ENCODE data around the gene ZNF417.
"Not testable (repeated sequence)": the region's sequence is repeated elsewhere in the genome, so short reads cannot be mapped to it uniquely, and the experiment has no call there.

Gene ZNF417

GRCh38 chr19:57935731-57936130 lies 19.3 kb upstream of the ZNF417 start:
- 93 to 96% methylated on average over 12 of the region's 12 CpGs for WGBS, 2 experiments
- H3K4me1 ChIP-seq (ENCODE audit: control insufficient read depth, insufficient read depth, low read length), result no peaks in the 10 kb centered on the region
- peaks cover 35% of the 10 kb centered on the region for H3K36me3 ChIP-seq (ENCODE audit: control insufficient read depth, insufficient read depth, low read length)
- no peaks in the 10 kb centered on the region for H3K27me3 ChIP-seq (ENCODE audit: control insufficient read depth, insufficient read depth, low read length, poor library complexity, severe bottlenecking)
- H3K27ac ChIP-seq (ENCODE audit: insufficient read depth, low read depth, low read length, poor library complexity, severe bottlenecking), result no peak overlapping the region
- peaks cover 5% of the 10 kb centered on the region for H3K9me3 ChIP-seq (ENCODE audit: control insufficient read depth, low read length)
- no peak overlapping the region for H3K4me3 ChIP-seq (ENCODE audit: insufficient read depth, low read depth, low read length)

- Histone ChIP-seq H3K36me3 (ENCODE audit: control insufficient read depth, insufficient read depth, low read length) (peaks cover 41% of the 10 kb centered on the region), H3K9me3 (ENCODE audit: control insufficient read depth, low read length) (peaks cover 9% of the 10 kb centered on the region), H3K4me1 (ENCODE audit: control insufficient read depth, insufficient read depth, low read length) (no peaks in the 10 kb centered on the region), H3K4me3 (ENCODE audit: insufficient read depth, low read depth, low read length) (peak within 1 kb of the TSS; percentile 85), H3K27ac (ENCODE audit: insufficient read depth, low read depth, low read length, poor library complexity, severe bottlenecking) (no peak within 1 kb of the TSS), H3K27me3 (ENCODE audit: control insufficient read depth, insufficient read depth, low read length, poor library complexity, severe bottlenecking) (no peaks in the 10 kb centered on the region)
- 2% methylated on average over 54 of the region's 54 CpGs for WGBS, 2 experiments
Measured at GRCh38 chr19:57934820-57935665, 18.7 kb upstream of the ZNF417 start, which contains the start of gene ZNF418. TSS of gene ZNF418 (minus strand) at chr19:57935402. CDS start at chr19:57933822, 1,580 bp downstream.

- 93 to 94% methylated on average over 4 of the region's 4 CpGs for WGBS, 2 experiments
- peaks cover 9% of the 10 kb centered on the region for H3K9me3 ChIP-seq (ENCODE audit: control insufficient read depth, low read length)
- peaks cover 86% of the 10 kb centered on the region for H3K36me3 ChIP-seq (ENCODE audit: control insufficient read depth, insufficient read depth, low read length)
- no peak overlapping the region for H3K27ac ChIP-seq (ENCODE audit: insufficient read depth, low read depth, low read length, poor library complexity, severe bottlenecking)
- no peaks in the 10 kb centered on the region for H3K27me3 ChIP-seq (ENCODE audit: control insufficient read depth, insufficient read depth, low read length, poor library complexity, severe bottlenecking)
- no peak overlapping the region for H3K4me3 ChIP-seq (ENCODE audit: insufficient read depth, low read depth, low read length)
- no peaks in the 10 kb centered on the region for H3K4me1 ChIP-seq (ENCODE audit: control insufficient read depth, insufficient read depth, low read length)
Measured at GRCh38 chr19:57927587-57927986, 11.2 kb upstream of the ZNF417 start.

- H3K27me3 ChIP-seq (ENCODE audit: control insufficient read depth, insufficient read depth, low read length, poor library complexity, severe bottlenecking), result no peaks in the 10 kb centered on the region
- H3K9me3 ChIP-seq (ENCODE audit: control insufficient read depth, low read length), result no peaks in the 10 kb centered on the region
- H3K4me3 ChIP-seq (ENCODE audit: insufficient read depth, low read depth, low read length), result no peak overlapping the region
- peaks cover 6% of the 10 kb centered on the region for H3K36me3 ChIP-seq (ENCODE audit: control insufficient read depth, insufficient read depth, low read length)
- no peak overlapping the region for H3K27ac ChIP-seq (ENCODE audit: insufficient read depth, low read depth, low read length, poor library complexity, severe bottlenecking)
- no peaks in the 10 kb centered on the region for H3K4me1 ChIP-seq (ENCODE audit: control insufficient read depth, insufficient read depth, low read length)
- 93 to 96% methylated on average over 3 of the region's 3 CpGs for WGBS, 2 experiments
Measured at GRCh38 chr19:57914531-57914930, 1.9 kb downstream of the ZNF417 start.

- no peak overlapping the region for H3K4me3 ChIP-seq (ENCODE audit: insufficient read depth, low read depth, low read length)
- peaks cover 14% of the 10 kb centered on the region for H3K36me3 ChIP-seq (ENCODE audit: control insufficient read depth, insufficient read depth, low read length)
- no peaks in the 10 kb centered on the region for H3K9me3 ChIP-seq (ENCODE audit: control insufficient read depth, low read length)
- H3K4me1 ChIP-seq (ENCODE audit: control insufficient read depth, insufficient read depth, low read length), result no peaks in the 10 kb centered on the region
- no peaks in the 10 kb centered on the region for H3K27me3 ChIP-seq (ENCODE audit: control insufficient read depth, insufficient read depth, low read length, poor library complexity, severe bottlenecking)
- no peak overlapping the region for H3K27ac ChIP-seq (ENCODE audit: insufficient read depth, low read depth, low read length, poor library complexity, severe bottlenecking)
- WGBS, 2 experiments, result 93 to 97% methylated on average over 3 of the region's 3 CpGs
Measured at GRCh38 chr19:57907394-57907793, 9.0 kb downstream of the ZNF417 start.

GRCh38 chr19:57905258-57905657 lies 11.1 kb downstream of the ZNF417 start:
- Histone ChIP-seq H3K27ac (ENCODE audit: insufficient read depth, low read depth, low read length, poor library complexity, severe bottlenecking) (no peak overlapping the region), H3K27me3 (ENCODE audit: control insufficient read depth, insufficient read depth, low read length, poor library complexity, severe bottlenecking) (no peaks in the 10 kb centered on the region), H3K4me1 (ENCODE audit: control insufficient read depth, insufficient read depth, low read length) (no peaks in the 10 kb centered on the region), H3K36me3 (ENCODE audit: control insufficient read depth, insufficient read depth, low read length) (peaks cover 9% of the 10 kb centered on the region), H3K9me3 (ENCODE audit: control insufficient read depth, low read length) (no peaks in the 10 kb centered on the region), H3K4me3 (ENCODE audit: insufficient read depth, low read depth, low read length) (no peak overlapping the region)
- WGBS, 2 experiments, result 94 to 95% methylated on average over 4 to 6 of the region's 6 CpGs

- Histone ChIP-seq H3K4me1 (ENCODE audit: control insufficient read depth, insufficient read depth, low read length) (no peaks in the 10 kb centered on the region), H3K9me3 (ENCODE audit: control insufficient read depth, low read length) (no peaks in the 10 kb centered on the region), H3K36me3 (ENCODE audit: control insufficient read depth, insufficient read depth, low read length) (peaks cover 9% of the 10 kb centered on the region), H3K27ac (ENCODE audit: insufficient read depth, low read depth, low read length, poor library complexity, severe bottlenecking) (no peak overlapping the region), H3K4me3 (ENCODE audit: insufficient read depth, low read depth, low read length) (no peak overlapping the region), H3K27me3 (ENCODE audit: control insufficient read depth, insufficient read depth, low read length, poor library complexity, severe bottlenecking) (no peaks in the 10 kb centered on the region)
- WGBS, 2 experiments, result 79 to 85% methylated on average over 7 of the region's 7 CpGs
Measured at GRCh38 chr19:57903618-57904184, 12.7 kb downstream of the ZNF417 start.

- no peaks in the 10 kb centered on the region for H3K9me3 ChIP-seq (ENCODE audit: control insufficient read depth, low read length)
- no peak overlapping the region for H3K27ac ChIP-seq (ENCODE audit: insufficient read depth, low read depth, low read length, poor library complexity, severe bottlenecking)
- H3K36me3 ChIP-seq (ENCODE audit: control insufficient read depth, insufficient read depth, low read length), result no peaks in the 10 kb centered on the region
- no peak overlapping the region for H3K4me3 ChIP-seq (ENCODE audit: insufficient read depth, low read depth, low read length)
- no peaks in the 10 kb centered on the region for H3K4me1 ChIP-seq (ENCODE audit: control insufficient read depth, insufficient read depth, low read length)
- no peaks in the 10 kb centered on the region for H3K27me3 ChIP-seq (ENCODE audit: control insufficient read depth, insufficient read depth, low read length, poor library complexity, severe bottlenecking)
- WGBS, 2 experiments, result 96% methylated on average over 5 of the region's 5 CpGs
Measured at GRCh38 chr19:57900311-57900710, 16.1 kb downstream of the ZNF417 start.

- H3K36me3 ChIP-seq (ENCODE audit: control insufficient read depth, insufficient read depth, low read length); H3K27ac ChIP-seq (ENCODE audit: insufficient read depth, low read depth, low read length, poor library complexity, severe bottlenecking); H3K4me1 ChIP-seq (ENCODE audit: control insufficient read depth, insufficient read depth, low read length); H3K4me3 ChIP-seq (ENCODE audit: insufficient read depth, low read depth, low read length); H3K27me3 ChIP-seq (ENCODE audit: control insufficient read depth, insufficient read depth, low read length, poor library complexity, severe bottlenecking); H3K9me3 ChIP-seq (ENCODE audit: control insufficient read depth, low read length): not testable (repeated sequence)
- 89 to 91% methylated on average over 3 of the region's 3 CpGs for WGBS, 2 experiments
Measured at GRCh38 chr19:57890706-57891105, 25.7 kb downstream of the ZNF417 start.

GRCh38 chr19:57888560-57889231 lies 27.7 kb downstream of the ZNF417 start, which contains the start of gene ZNF814:
TSS of gene ZNF814 (minus strand) at chr19:57889037. CDS start at chr19:57888802, 235 bp downstream.
- WGBS, 2 experiments, result 0% methylated on average over 43 of the region's 43 CpGs
- Histone ChIP-seq H3K9me3 (ENCODE audit: control insufficient read depth, low read length) (no peaks in the 10 kb centered on the region), H3K27ac (ENCODE audit: insufficient read depth, low read depth, low read length, poor library complexity, severe bottlenecking) (peak within 1 kb of the TSS; percentile 84), H3K36me3 (ENCODE audit: control insufficient read depth, insufficient read depth, low read length) (peaks cover 3% of the 10 kb centered on the region), H3K4me3 (ENCODE audit: insufficient read depth, low read depth, low read length) (peak within 1 kb of the TSS; percentile 100), H3K27me3 (ENCODE audit: control insufficient read depth, insufficient read depth, low read length, poor library complexity, severe bottlenecking) (no peaks in the 10 kb centered on the region), H3K4me1 (ENCODE audit: control insufficient read depth, insufficient read depth, low read length) (no peaks in the 10 kb centered on the region)

Measured in ectodermal cell (in vitro differentiated cells).